SU-DHL-6 (cell line): ENCODE data around the gene SLC38A10.

Experiments
- H2AFZ ChIP-seq: fragments of 200-600 bp; sonication (generic); 2 replicates; pipeline ENCODE4 v1.6.1; 2014; ENCODE audit warnings: low read depth, mild to moderate bottlenecking, moderate library complexity, mixed read lengths, antibody characterized with exemption, low read length; ENCODE audit not compliant: severe bottlenecking
- H3F3A ChIP-seq: fragments of 200-600 bp; shearing (Covaris generic); 2 replicates; pipeline ENCODE4 v1.6.0; 2016; ENCODE audit warnings: antibody characterized with exemption, mild to moderate bottlenecking; ENCODE audit not compliant: insufficient read depth
- H3K27ac ChIP-seq: fragments of 200-600 bp; sonication (generic); 2 replicates; pipeline ENCODE4 v1.5.1; 2016; ENCODE audit warnings: low read depth, mild to moderate bottlenecking, low read length, moderate library complexity, mixed read lengths
- H3K27me3 ChIP-seq: fragments of 200-600 bp; sonication (generic), shearing (Covaris generic); 2 replicates; pipeline ENCODE4 v1.6.0; 2014; ENCODE audit warnings: mild to moderate bottlenecking, low read length
- H3K36me3 ChIP-seq: fragments of 200-600 bp; sonication (generic); 2 replicates; pipeline ENCODE4 v1.6.1; 2014; ENCODE audit warnings: mild to moderate bottlenecking, low read length, mixed read lengths
- H3K4me2 ChIP-seq: fragments of 300-600, 200-600 bp; shearing (Covaris generic), sonication (generic); 2 replicates; pipeline ENCODE4 v1.6.0; 2014; ENCODE audit warnings: low read length, low read depth, mild to moderate bottlenecking; ENCODE audit not compliant: poor library complexity, severe bottlenecking
- H3K4me3 ChIP-seq: fragments of 200-600 bp; sonication (generic); 2 replicates; pipeline ENCODE4 v1.5.1; 2014; ENCODE audit warnings: antibody characterized with exemption, low read length, mild to moderate bottlenecking, mixed read lengths; ENCODE audit not compliant: insufficient read depth, poor library complexity, severe bottlenecking
- H3K79me2 ChIP-seq: fragments of 200-600 bp; sonication (generic); 2 replicates; pipeline ENCODE4 v1.6.1; 2014; ENCODE audit warnings: mild to moderate bottlenecking, low read length, moderate library complexity; ENCODE audit not compliant: insufficient read depth
- H3K9ac ChIP-seq: fragments of 200-600 bp; sonication (generic); 2 replicates; pipeline ENCODE4 v1.7.0; 2014; ENCODE audit warnings: mild to moderate bottlenecking, low read length
- H3K9me2 ChIP-seq: fragments of 200-600 bp; sonication (generic); replicated peaks from 2 replicates; pipeline ENCODE4 v1.6.1; 2014; ENCODE audit warnings: low read length; ENCODE audit not compliant: insufficient read depth
- H3K9me3 ChIP-seq: fragments of 200-600 bp; sonication (generic); 2 replicates; pipeline ENCODE4 v1.6.1; 2014; ENCODE audit warnings: low read length, mixed read lengths; ENCODE audit not compliant: insufficient read depth
- H4K20me1 ChIP-seq: fragments of 200-600 bp; sonication (generic); 2 replicates; pipeline ENCODE4 v1.6.1; 2014; ENCODE audit warnings: low read depth, mild to moderate bottlenecking, antibody characterized with exemption, low read length, moderate library complexity, mixed read lengths
- CTCF ChIP-seq: fragments of 200-600 bp; sonication (generic); IDR thresholded peaks from one replicate; pipeline ENCODE4 v1.5.1; 2017; ENCODE audit warnings: antibody characterized with exemption, mild to moderate bottlenecking, low read length, moderate library complexity; ENCODE audit not compliant: insufficient read depth, poor library complexity, severe bottlenecking
- EZH2phosphoT487 ChIP-seq: fragments of 200-600 bp; sonication (generic), shearing (Covaris generic); conservative IDR thresholded peaks from 2 replicates; pipeline ENCODE4 v1.6.1; 2018; ENCODE audit warnings: mild to moderate bottlenecking, antibody characterized with exemption, low read length, moderate library complexity, mixed read lengths

SLC38A10 gene

GRCh38 chr17:81254955-81255717 lies 40.0 kb downstream of the SLC38A10 start:
- Histone ChIP-seq H2AFZ (no peak overlapping the region), H3K36me3 (no peaks in the 10 kb centered on the region), H3F3A (no peaks in the 10 kb centered on the region), H3K9me2 (no peaks in the 10 kb centered on the region), H3K4me3 (no peak overlapping the region), H3K79me2 (no peaks in the 10 kb centered on the region), H4K20me1 (no peaks in the 10 kb centered on the region), H3K9me3 (no peaks in the 10 kb centered on the region), H3K27me3 (no peaks in the 10 kb centered on the region), H3K9ac (no peak overlapping the region), H3K27ac (no peak overlapping the region), H3K4me2 (no peak overlapping the region)
- TF ChIP-seq EZH2phosphoT487 (no peak), CTCF (no peak)

GRCh38 chr17:81253358-81254131 lies 41.6 kb downstream of the SLC38A10 start:
- Histone ChIP-seq H3K27ac (no peak overlapping the region), H3K9ac (no peak overlapping the region), H3F3A (no peaks in the 10 kb centered on the region), H4K20me1 (no peaks in the 10 kb centered on the region), H3K79me2 (no peaks in the 10 kb centered on the region), H3K9me2 (no peaks in the 10 kb centered on the region), H2AFZ (no peak overlapping the region), H3K36me3 (no peaks in the 10 kb centered on the region), H3K4me2 (no peak overlapping the region), H3K4me3 (no peak overlapping the region), H3K9me3 (no peaks in the 10 kb centered on the region), H3K27me3 (no peaks in the 10 kb centered on the region)
- TF ChIP-seq CTCF = peak; percentile 39
- TF ChIP-seq EZH2phosphoT487 = no peak

GRCh38 chr17:81252987-81253329 lies 42.1 kb downstream of the SLC38A10 start:
- no peak overlapping the region for H3K9ac ChIP-seq
- no peaks in the 10 kb centered on the region for H3F3A ChIP-seq
- no peak overlapping the region for H3K27ac ChIP-seq
- no peaks in the 10 kb centered on the region for H3K36me3 ChIP-seq
- no peaks in the 10 kb centered on the region for H3K79me2 ChIP-seq
- no peak overlapping the region for H3K4me3 ChIP-seq
- H3K9me2 ChIP-seq = no peaks in the 10 kb centered on the region
- H2AFZ ChIP-seq = no peak overlapping the region
- H3K4me2 ChIP-seq = no peak overlapping the region
- no peaks in the 10 kb centered on the region for H3K27me3 ChIP-seq
- no peak for TF ChIP-seq CTCF
- TF ChIP-seq EZH2phosphoT487 = no peak
- H4K20me1 ChIP-seq = no peaks in the 10 kb centered on the region
- H3K9me3 ChIP-seq = no peaks in the 10 kb centered on the region
